Endometrium (tissue), 2 donors: ENCODE results near the gene OPHN1.

ENCODE experiments used
- FAIRE-seq: peaks from 2 replicates; lab custom pipeline; 2012; peaks lifted over from hg19 to GRCh38; lab: Jason Lieb, UNC
- donor health status: control.
- donor health status: control.

OPHN1 gene

DNA sequence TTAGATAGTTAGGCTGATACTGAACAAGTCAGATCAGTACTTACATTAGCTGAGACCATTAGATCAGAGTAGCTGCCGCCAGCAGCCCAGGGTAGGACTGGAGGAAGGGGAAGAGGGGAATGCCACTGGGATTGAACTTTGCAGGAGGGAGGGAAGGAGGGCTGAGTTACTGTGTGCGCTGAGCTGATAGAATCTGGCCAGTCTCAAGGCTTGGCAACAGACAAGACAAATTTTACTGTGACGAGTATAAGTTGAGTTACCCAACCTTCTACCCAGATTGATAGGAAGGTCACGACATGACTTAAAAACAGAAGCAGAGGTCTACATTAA, 372.1 kb downstream of the OPHN1 start:
- no peak for FAIRE-seq

DNA sequence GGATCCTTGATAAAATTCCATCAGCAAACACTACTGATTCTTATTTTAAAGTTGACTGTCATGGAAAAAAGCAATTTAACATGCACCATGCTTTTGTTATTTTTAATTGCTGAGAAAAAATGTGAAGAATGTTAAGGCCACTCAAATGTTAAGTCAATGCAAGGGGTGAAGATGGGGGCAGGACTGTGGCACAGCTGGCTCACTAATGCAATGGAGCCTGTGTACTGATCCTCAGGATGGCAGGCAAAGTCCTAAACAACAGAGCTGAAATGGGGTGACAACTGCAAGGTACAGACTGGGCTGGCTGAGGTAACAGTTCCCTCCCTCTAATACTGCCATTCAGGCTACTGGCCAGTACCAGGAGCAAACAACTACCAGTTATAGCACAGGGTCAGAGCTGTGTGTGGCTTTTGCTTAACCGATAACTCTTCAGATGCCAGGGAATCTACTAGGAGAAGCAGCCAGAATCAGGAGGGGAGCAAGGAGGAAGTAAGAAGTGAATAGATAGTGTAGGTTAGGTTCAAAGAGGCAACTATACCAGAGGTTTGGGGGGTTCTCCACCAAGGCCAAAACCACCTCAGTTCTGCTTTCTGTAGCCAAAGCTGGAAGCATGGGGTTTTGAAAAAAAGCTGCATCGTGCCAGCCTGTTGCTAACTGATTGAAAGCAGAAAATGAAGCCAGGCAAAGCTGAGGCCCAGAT, 372.6 kb downstream of the OPHN1 start:
- FAIRE-seq: no peak

DNA sequence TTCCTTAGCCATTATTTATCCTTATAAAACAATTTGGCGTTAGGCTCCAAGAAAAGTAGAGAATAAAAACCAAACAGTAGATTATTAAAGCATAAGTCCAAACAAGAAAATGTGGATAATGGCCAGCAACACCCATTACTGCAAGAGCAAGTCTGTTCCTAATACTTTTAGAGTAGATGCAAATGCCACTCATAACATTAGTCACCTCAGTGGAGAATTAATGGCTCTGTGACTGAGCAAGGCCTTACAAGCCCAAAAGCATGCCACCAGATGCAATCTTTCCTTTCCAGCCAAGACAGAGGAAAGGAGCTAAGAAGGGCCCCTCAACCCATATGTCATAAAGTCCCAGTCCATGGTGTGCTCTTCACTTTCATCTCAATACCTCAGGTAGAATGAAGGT, 373.8 kb downstream of the OPHN1 start:
- FAIRE-seq: no peak

- no peak for FAIRE-seq
These were observed 383.8 kb downstream of the OPHN1 start for GRCh38 chrX:68049466-68049865.

GRCh38 chrX:68048774-68049173, 384.5 kb downstream of the OPHN1 start:
- FAIRE-seq: no peak

- no peak for FAIRE-seq
These were observed 388.2 kb downstream of the OPHN1 start for GRCh38 chrX:68045008-68045577.

DNA sequence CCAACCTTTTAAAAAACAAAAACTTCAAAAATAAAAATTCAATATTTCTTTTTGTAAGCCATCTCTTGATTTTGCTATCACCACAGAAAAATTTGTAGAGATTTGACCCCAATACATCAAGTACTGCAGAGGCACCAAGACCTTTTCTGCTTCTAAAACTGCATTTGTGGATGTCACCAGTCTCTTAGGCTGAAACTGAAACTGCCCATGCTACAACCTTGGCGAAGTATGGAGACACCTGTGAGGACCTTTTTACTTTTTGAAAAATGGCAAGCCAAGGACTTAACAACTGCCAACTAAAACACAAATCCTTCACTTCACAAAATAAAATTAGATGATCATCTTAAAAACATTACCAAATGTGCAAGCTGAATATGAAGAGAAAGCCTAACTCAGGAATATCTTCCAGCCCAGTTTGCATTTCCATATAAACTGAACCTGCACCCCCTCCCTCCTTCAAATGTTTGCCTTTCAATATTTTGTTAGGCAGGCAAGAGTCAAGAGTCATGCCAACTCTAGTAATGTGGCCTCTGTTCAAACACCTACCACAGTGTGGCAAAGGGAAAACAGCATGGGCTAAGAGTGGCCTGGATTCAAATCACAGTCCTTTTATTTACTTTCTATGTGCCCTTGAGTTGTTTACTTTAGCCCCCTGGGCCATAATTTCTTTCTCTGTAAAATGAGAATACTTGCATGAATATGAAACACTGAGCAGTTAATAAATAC, 389.4 kb downstream of the OPHN1 start:
- no peak for FAIRE-seq

- no peak for FAIRE-seq
These were observed 392.2 kb downstream of the OPHN1 start for GRCh38 chrX:68041110-68041509.

GRCh38 chrX:68018248-68019203, 414.8 kb downstream of the OPHN1 start:
- FAIRE-seq: no peak

- no peak for FAIRE-seq
These were observed 434.8 kb downstream of the OPHN1 start for GRCh38 chrX:67998540-67998939.
